ENCODE results near the gene SLC45A3. TPM values are rescaled to one million over a fixed set of nuclear protein-coding genes. Genes with fewer than 3 reads are reported as not detected.

The SLC45A3 gene
- total RNA-seq, 1 donor from 2014 or later: 0.25 TPM

GRCh38 chr1:205620269-205620668, 60.0 kb downstream of the SLC45A3 start:
- Histone ChIP-seq H3K27me3 (no peaks in the 10 kb centered on the region), H3K36me3 (peaks cover 0 to 67% of the 10 kb centered on the region in 2 donors), H3K4me3 (no peak overlapping the region), H3K9me3 (no peaks in the 10 kb centered on the region), H3K27ac (no peak overlapping the region), H3K4me1 (peaks cover 7% of the 10 kb centered on the region)
- intact Hi-C loops (cut with DNase I): no loop called here
- TF ChIP-seq POLR2AphosphoS5 (IDR thresholded peaks at IDR 0.05; ENCODE audit: insufficient read depth in 1 of 2, low read depth in 1 of 2) (no peak), POLR2A (IDR thresholded peaks at IDR 0.05) (no peak)
- TF ChIP-seq, protein P1, sequence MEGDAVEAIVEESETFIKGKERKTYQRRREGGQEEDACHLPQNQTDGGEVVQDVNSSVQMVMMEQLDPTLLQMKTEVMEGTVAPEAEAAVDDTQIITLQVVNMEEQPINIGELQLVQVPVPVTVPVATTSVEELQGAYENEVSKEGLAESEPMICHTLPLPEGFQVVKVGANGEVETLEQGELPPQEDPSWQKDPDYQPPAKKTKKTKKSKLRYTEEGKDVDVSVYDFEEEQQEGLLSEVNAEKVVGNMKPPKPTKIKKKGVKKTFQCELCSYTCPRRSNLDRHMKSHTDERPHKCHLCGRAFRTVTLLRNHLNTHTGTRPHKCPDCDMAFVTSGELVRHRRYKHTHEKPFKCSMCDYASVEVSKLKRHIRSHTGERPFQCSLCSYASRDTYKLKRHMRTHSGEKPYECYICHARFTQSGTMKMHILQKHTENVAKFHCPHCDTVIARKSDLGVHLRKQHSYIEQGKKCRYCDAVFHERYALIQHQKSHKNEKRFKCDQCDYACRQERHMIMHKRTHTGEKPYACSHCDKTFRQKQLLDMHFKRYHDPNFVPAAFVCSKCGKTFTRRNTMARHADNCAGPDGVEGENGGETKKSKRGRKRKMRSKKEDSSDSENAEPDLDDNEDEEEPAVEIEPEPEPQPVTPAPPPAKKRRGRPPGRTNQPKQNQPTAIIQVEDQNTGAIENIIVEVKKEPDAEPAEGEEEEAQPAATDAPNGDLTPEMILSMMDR (IDR thresholded peaks at IDR 0.05): no peak
- DNase-seq (ENCODE audit: extremely low spot score in 2 of 2): no peak

- Histone ChIP-seq H3K27ac (no peak overlapping the region), H3K27me3 (no peaks in the 10 kb centered on the region), H3K36me3 (peaks cover 0 to 74% of the 10 kb centered on the region in 2 donors), H3K9me3 (no peaks in the 10 kb centered on the region), H3K4me1 (peaks cover 5% of the 10 kb centered on the region), H3K4me3 (no peak overlapping the region)
- intact Hi-C loops (cut with DNase I): no loop called here
- DNase-seq (ENCODE audit: extremely low spot score in 2 of 2): no peak
- TF ChIP-seq, protein P1 (IDR thresholded peaks at IDR 0.05): no peak
- no peak for TF ChIP-seq POLR2AphosphoS5 (IDR thresholded peaks at IDR 0.05; ENCODE audit: insufficient read depth in 1 of 2, low read depth in 1 of 2)
- TF ChIP-seq POLR2A (IDR thresholded peaks at IDR 0.05): no peak
Measured at GRCh38 chr1:205619376-205619775, 60.9 kb downstream of the SLC45A3 start.

DNA sequence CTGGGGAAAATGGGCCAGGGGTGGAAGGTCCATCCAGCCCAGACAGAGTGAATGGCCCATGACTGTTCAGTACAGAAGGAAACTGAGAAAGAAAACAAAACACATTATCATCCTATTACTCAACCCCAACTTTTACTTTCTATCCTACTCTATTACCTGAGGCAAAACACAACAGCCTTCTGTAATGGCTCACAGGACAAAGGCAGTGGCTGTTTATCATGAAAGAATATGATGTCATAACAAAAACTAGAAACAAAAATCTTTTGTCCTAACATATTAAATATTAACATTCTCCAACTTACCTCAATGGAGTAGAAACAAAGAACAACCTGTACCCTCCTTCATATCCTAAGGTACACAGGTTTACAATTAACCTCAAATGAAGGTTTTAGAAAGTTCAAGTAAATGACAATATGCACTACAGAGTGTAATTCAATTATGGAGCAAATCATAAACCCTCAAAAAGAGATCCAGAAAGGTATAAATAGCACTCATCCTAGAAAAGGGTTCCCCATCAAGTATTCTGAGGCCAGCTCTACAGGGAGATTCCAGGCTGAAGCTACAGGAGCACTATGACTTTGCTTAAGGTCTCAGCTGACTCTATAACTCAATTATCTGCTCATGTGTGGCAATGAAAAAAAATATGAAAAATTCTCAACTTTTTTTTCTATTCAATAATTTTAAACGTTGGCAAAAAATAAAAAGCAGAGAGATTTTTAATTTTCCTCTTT, 63.6 kb downstream of the SLC45A3 start:
- TF ChIP-seq, protein P1 (IDR thresholded peaks at IDR 0.05): no peak
- TF ChIP-seq POLR2A (IDR thresholded peaks at IDR 0.05): no peak
- TF ChIP-seq POLR2AphosphoS5 (IDR thresholded peaks at IDR 0.05; ENCODE audit: insufficient read depth in 1 of 2, low read depth in 1 of 2): no peak
- Histone ChIP-seq H3K36me3 (peaks cover 0 to 68% of the 10 kb centered on the region in 2 donors), H3K27ac (no peak overlapping the region), H3K27me3 (no peaks in the 10 kb centered on the region), H3K4me1 (peaks cover under 1% of the 10 kb centered on the region), H3K4me3 (no peak overlapping the region), H3K9me3 (no peaks in the 10 kb centered on the region)
- no peak for DNase-seq (ENCODE audit: extremely low spot score in 2 of 2)
- intact Hi-C loops (cut with DNase I): no loop called here

- Histone ChIP-seq H3K27ac (no peak overlapping the region), H3K9me3 (no peaks in the 10 kb centered on the region), H3K4me1 (peaks cover 9% of the 10 kb centered on the region), H3K36me3 (peaks cover 0 to 60% of the 10 kb centered on the region in 2 donors), H3K4me3 (no peak overlapping the region), H3K27me3 (no peaks in the 10 kb centered on the region)
- intact Hi-C loops (cut with DNase I): no loop called here
- TF ChIP-seq POLR2AphosphoS5 (IDR thresholded peaks at IDR 0.05; ENCODE audit: insufficient read depth in 1 of 2, low read depth in 1 of 2): no peak
- TF ChIP-seq, protein P1 (IDR thresholded peaks at IDR 0.05): no peak
- TF ChIP-seq POLR2A (IDR thresholded peaks at IDR 0.05): no peak
- DNase-seq (ENCODE audit: extremely low spot score in 2 of 2): no peak
Measured at GRCh38 chr1:205615789-205616188, 64.5 kb downstream of the SLC45A3 start.

GRCh38 chr1:205613854-205614412, 66.4 kb downstream of the SLC45A3 start:
- no peaks in the 10 kb centered on the region for H3K9me3 ChIP-seq
- intact Hi-C loops (cut with DNase I): no loop called here
- TF ChIP-seq POLR2A (IDR thresholded peaks at IDR 0.05): no peak
- TF ChIP-seq, protein P1 (IDR thresholded peaks at IDR 0.05): no peak
- no peak for TF ChIP-seq POLR2AphosphoS5 (IDR thresholded peaks at IDR 0.05; ENCODE audit: insufficient read depth in 1 of 2, low read depth in 1 of 2)
- H3K4me3 ChIP-seq: no peak overlapping the region
- peaks cover 26% of the 10 kb centered on the region for H3K4me1 ChIP-seq
- no peak overlapping the region for H3K27ac ChIP-seq
- peaks cover 0 to 49% of the 10 kb centered on the region in 2 donors for H3K36me3 ChIP-seq
- no peaks in the 10 kb centered on the region for H3K27me3 ChIP-seq
- no peak for DNase-seq (ENCODE audit: extremely low spot score in 2 of 2)
